ENCODE results near the gene DGKZ.

DGKZ gene

DNA sequence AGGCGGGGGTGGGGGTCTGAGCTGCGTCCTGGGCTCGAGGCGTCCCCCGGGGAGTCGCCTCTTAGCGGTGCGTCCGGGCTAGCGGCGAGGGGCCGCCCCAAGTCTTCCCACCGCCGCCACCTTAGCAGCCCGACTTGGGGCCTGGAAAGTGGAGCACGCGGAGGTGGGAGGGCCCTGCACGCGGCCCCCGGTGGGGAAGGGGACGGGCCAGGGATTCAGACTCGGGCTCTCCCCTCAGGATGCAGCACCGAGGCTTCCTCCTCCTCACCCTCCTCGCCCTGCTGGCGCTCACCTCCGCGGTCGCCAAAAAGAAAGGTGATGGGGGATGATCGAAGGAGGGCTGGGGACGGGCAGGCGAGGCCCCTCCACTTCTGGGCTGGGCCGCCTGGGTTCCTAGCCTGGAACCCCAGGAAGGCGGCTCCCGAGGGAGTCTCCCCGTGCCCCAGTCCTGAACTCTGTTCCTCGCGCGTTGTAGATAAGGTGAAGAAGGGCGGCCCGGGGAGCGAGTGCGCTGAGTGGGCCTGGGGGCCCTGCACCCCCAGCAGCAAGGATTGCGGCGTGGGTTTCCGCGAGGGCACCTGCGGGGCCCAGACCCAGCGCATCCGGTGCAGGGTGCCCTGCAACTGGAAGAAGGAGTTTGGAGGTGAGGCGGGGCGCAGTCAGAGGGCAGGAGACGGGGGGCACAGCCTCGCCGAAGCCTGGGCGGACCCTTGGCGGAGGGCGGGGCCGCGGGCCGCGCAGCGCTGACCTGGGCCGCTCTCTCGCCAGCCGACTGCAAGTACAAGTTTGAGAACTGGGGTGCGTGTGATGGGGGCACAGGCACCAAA, 34.8 kb downstream of the DGKZ start:
- DNase-seq = no peak

DNA sequence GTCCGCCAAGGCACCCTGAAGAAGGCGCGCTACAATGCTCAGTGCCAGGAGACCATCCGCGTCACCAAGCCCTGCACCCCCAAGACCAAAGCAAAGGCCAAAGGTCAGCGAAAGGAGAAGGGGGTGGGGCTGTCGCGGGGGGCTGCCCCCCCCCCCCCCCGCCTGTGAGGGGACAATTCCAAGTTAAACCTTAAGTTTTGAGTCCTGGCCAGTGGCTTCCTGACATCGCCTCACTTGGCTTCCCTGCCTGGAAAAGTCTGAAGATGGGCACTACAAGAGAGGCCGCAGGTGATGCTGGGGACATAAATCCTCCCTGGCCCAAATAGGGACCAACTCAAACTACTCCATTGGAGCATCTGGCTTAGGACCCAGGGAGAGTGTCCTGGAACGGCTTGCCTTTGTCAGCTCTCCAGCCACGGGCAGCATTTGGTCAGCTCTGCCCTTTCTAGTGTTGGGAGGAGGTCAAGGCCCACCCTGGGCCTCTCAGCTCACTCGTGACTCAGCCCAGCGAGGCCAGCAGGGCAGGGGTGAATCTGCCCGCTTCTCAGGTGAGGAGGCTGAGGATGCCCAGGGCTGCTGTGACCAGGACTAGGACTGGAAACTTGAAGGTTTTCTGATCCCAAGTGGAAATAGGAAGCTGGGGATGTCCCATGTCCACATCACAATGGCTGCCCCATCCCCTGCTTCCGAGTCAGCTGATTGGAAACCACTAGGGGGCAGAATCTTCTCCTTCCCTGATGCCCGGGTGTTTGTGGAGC, 35.6 kb downstream of the DGKZ start:
- DNase-seq = no peak

DNA sequence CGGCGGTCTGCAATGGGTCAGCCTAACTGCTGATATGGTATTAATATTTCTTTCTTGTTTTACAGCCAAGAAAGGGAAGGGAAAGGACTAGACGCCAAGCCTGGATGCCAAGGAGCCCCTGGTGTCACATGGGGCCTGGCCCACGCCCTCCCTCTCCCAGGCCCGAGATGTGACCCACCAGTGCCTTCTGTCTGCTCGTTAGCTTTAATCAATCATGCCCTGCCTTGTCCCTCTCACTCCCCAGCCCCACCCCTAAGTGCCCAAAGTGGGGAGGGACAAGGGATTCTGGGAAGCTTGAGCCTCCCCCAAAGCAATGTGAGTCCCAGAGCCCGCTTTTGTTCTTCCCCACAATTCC, 36.1 kb downstream of the DGKZ start:
- DNase-seq = no peak

DNA sequence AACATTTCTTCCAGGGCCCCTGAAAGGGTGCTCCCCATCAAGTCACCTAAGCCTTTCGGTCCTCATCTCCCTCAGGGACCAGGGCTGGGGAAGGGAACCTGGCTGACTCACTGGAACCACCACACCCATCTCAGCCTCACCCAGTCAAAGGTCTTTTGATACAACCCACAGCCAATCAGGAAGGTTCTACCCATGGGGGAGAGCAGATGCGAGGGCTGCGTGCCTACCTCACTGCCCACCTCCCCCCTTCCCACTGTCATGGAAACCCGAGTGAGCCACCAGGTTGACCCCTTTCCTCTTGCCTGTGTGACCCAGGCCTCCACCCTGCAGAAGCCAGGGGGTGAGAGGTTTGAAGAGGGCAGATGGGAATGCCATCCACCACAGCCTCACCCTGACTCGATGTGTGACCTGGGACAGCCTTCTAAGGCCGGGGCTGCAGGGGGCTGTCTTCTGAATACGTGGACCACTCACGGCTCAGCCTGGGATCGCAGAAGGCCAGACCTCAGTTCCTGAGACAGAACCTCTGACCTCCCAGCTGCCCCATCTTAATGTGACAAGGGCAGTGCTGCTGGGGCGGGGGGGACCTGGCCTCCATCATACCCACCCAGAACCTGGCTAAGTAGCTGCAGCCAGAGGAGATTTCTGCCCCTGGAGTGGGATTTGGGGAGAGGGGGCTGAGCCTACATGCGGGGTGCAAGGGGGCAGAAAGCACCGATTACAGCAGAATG, 36.9 kb downstream of the DGKZ start:
- DNase-seq = no peak

DNA sequence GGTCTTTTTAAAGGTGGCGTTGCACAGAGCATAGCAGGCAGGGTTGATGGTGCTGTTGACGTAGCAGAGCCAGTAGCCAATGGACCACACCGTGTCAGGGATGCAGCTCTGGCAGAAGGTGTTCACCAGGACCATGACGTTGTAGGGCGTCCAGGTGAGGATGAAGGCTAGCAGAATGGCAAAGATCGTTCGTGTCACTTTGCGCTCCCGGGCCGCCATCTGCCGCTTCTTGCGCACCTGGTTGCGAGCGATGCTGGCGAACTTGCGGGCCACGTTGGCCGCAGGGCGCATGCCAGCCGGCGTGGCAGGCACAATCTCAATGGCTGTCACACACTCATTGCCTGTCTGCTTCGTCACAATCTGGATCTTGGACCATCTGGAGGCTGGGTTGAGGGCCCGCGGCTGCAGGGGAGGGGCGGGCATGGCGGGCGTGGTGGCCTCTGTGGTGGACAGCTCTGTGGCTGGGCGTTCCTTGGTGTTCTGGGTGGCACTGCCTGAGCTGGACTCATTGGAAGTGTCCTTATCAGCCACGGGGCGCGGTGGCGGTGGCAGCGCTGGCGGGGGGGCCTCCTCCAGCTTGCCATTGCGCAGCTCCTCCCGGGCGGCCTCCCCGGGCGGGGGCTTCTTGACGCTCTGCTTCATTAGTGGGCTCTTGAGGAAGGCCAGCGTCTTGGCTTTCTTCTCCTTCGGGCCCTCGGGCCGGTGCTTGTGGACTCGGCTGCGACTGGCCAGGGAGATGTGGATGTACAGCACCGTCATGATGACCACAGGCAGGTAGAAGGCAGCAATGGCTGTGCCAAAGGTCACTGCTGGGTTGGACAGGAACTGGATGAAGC, 38.1 kb downstream of the DGKZ start:
- no peak for DNase-seq

DNA sequence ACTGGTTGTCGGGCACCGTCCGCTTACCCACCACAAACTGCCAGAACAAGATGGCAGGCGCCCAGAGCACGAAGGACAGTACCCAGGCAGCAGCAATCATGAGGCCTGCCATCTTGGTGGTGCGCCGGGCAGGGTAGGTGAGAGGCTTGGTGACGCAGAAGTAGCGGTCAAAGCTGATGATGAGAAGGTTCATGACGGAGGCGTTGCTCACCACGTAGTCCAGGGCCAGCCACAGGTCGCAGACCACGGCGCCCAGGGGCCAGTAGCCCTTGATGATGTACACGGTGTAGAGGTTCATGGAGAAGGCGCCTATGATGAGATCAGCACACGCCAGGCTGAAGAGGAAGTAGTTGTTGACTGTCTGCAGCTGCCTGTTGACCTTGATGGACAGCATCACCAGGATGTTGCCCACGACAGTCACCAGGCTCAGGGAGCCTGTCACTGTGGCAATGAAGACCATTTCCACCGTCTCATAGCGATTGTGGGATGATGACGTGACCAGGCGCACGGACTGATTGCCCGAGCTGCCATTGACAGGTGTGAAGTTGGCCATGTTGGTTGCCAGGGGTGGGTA, 38.8 kb downstream of the DGKZ start:
- DNase-seq = no peak

DNA sequence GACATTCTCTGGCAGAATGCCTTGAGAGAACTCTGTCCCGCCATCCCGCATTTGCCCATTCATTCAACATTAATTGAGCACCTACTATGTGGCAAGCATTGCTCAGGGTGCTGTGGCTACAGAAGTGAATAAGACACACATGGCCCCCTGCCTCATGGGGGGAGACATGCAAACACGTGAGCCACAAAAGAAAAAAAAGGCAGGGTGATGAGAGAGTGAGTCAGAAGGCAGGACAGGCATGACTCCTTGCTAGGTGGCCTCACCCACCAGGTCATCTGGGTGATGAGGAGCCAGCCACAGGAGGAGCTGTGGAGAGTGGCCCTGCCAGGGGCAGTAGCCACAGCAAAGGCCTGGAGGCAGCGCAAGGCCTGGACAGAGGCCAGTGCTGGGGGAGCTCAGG, 39.4 kb downstream of the DGKZ start:
- DNase-seq = no peak

DNA sequence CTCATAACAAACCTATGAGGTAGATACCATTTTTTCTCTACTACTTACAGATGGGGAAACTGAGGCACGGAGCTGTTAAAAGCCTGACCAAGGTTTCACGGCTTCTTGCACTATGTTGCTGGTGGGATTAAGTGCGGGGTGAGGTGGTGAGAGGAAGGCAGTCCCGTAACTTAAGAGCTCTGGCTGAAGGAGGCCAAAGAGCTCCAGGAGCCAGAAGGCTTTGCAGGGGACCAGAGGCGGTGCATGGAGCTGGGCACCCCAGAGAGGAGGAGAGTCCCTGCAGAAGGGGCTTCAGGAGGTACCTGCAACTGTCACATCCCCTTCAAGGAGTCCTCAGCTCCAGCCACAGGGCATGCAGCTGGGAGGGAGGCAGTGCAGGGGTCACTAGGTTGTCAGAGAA, 40.2 kb downstream of the DGKZ start:
- no peak for DNase-seq

DNA sequence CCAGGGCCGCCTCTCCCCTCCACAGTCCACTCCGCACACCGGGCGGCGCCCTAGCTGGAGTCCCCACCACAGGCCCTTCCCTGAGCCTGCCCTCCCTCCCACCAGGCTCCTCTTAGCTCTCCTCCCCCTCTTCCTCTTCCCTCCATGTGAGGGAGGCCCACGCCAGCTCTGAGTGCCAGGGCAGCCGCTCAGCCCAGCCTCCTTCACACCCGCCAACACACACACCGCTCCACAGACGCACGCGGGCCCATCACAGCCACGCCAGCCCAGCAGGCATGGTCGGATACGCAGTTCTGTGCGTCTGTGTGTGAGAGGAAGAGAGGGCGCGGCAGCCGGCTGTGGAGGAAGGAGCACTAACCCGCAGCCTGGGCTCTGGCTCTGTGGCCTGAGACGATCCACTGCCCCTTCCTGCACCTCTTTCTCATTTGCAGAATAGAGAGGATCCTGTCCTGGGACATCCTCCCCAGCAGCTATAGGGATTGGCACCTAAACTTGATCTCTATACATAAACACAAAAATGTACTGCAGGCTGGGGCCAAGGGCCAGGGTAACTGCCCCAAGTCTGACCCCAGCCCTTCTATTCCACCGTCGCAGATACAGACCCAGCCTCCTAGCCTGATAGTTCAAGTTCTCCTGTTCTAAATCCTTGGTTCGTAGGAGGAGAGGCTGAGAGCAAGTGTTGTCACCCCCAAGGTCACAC, 40.8 kb downstream of the DGKZ start:
- no peak for DNase-seq

DNA sequence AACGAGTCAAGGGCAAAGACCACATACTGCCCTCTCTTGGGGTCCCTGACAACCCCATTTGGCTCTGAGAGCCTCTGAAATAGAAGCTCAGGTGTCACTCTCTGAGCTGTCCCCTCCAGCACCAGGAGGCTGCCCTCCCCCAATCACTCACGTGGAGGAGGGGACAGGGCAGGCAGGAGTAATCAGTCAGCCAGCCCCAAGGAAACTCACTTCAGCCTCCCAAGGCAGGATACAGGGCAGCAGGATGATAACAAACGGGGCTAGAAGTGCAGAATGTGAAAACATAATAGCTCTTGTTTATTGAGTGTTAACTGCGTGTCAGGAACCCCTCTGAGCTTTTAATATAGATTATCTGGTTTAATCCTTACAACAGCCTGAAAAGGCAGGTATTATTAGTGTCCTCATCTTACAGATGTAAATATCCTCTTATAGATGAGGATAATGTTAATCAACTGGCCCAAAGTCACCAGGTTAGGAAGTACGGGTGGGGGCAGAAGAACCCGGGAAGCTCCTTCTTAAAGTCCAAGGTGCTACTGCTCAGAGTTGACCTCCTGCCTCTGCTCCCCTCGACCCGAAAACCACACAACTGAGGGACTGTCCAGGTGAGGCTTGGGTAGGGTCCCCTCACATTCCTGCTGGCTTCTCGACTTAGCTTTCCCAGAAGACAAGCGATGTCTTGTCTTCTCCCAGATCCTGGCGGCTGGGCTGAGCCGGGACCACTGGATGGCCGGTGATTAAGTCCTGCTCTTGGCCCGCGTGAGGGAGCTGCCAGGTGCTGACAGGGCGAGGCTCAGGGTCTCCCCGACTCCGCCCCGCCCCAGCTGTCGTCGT, 41.6 kb downstream of the DGKZ start:
- no peak for DNase-seq

DNA sequence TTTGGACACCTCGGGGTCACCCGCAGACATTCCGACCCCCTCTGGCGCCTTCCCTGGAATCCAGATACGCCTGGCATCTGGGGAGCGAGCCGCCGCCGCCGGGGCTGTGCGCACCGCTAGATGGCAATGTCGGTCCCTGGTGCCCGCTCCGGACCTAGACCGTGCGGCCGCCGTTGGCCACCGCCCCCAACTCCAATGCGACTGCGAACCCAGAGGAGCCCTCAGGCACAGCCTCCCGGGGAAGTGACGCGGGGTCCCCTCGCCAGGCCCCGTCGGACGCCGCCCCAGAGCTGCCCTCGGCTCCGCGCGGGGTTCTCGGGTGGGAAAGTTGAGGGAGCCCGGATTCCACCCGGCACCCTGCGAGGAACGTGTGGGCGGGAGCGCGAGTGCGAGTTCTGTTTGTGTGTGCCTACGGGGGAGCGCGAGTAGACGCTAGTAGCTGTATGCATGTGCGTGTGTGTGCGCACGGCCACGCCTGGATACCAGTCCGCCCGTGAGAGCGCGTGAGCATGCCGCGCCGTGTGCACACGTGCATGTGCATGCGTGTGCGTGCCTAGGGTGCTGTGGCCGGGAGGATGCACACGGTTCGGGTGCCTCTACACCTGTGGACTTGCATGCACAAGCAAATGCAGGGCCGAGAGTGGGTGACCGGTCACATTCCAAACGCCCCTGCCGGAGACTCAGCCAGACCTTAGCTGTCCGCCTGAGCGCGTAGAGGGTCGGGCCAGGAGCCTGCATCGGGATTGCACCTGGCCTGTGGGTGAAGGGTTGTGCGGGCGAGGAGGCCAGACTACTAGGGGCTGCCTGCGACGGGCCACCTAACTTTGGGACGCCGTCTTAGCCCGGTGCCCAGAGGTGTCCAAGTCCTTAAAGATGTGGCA, 42.4 kb downstream of the DGKZ start:
- DNase-seq = no peak

DNA sequence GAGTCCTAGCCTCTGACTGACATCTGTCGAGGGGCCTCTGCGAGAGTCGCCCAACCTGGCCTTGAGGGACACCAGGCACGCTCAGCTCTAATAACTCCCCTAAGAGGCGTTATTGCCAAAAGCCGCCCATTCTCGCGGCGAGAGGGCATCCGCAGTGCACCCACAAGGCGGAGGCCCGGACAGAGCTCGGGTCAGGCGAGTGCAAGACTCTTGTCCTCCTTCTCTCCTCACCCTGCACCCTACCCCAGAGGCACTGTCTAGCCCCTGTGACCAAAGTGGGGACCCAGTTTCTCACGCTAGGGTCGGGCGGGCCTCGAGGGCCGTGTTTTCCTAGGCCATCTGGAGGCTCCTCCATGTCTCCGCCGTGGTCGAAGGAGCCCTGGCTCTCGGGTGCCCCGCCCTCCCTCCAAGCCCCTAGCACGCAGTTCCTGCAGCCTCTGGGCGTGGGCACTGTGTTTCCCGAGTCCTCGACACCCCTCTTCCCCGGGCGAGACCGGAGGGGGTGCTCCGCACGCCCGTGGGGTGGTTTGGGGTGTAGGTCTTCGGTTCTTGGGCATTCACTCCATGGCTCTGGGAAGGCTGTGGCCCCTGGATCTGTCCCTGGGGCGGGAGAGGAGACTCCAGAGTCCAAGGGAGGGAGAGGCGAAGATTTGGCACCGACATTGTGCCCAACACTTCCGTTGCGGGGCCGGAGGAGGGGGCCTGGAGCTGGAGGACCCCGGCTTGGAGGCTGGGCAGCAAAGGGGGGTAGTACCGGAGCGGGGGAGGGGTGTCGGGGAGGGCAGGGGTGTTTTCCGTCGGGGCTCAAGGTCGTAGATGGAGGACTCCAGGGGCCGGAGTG, 43.3 kb downstream of the DGKZ start:
- DNase-seq = no peak

DNA sequence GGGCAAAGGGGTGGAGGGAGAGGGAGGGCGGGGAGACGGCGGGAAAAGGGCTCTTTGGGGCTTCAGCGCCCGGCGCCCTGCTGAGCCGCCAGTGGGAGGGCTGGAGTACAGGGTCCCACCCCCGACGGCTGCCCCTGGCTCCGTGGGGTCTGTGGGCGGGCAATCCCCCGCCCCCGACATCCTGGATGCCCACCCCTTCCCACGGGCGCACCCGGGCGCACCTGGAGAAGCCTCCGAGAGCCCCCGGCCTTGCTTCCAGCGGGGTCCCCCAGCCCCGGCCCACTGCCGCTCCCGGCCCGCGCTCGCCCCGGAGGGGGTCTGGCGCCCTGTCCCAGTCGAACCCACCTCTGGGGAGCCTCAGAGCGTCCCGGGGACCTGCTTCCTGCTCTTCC, 43.9 kb downstream of the DGKZ start:
- no peak for DNase-seq

DNA sequence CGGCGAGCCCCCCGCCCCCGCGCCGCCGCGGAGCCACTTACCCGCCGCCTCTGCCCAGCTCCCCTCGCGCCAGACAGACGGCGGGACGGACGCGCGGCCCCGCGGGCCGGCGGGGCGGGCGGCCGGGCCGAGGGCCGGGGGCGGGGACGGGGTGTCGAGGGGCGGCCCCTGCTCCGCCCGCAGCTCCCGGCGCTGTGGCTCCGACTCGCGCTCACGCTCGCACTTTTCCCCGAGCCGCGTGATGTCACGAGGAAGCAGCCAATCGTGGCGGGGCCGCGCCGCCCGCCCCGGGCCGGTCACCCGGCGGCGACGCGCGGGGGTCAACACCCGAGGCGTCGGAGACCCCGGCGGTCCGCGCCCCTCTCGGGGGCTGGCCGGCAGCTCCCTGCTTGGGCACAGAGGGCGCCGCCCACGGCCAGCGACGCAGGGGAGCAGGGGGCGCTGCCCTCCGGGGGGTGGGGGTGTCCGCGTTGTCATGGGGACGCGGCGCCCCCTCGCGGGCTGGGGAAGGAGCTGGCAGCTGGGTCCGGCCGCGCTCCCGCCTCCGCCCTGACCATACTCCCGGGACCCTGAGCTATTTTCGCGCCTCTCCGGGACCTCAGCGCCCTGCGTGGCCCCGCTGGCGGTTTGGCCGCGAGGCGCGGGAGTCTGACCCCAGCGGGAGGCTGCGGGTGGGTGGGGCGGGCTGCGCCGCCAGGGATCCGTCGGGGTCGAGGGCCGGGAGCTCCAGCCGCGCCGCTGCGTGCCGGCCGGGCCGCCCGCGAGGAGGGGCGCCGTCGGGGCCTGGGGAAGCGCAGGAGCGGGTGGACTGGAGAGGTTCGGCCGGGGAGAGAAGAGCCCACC, 44.5 kb downstream of the DGKZ start, which contains the start of gene CHRM4:
Gene CHRM4, minus strand, starts transcription at position 199 of the 843 bp plus-strand sequence. CDS start 5,219 bp downstream, outside the sequence.
- no peak for DNase-seq

DNA sequence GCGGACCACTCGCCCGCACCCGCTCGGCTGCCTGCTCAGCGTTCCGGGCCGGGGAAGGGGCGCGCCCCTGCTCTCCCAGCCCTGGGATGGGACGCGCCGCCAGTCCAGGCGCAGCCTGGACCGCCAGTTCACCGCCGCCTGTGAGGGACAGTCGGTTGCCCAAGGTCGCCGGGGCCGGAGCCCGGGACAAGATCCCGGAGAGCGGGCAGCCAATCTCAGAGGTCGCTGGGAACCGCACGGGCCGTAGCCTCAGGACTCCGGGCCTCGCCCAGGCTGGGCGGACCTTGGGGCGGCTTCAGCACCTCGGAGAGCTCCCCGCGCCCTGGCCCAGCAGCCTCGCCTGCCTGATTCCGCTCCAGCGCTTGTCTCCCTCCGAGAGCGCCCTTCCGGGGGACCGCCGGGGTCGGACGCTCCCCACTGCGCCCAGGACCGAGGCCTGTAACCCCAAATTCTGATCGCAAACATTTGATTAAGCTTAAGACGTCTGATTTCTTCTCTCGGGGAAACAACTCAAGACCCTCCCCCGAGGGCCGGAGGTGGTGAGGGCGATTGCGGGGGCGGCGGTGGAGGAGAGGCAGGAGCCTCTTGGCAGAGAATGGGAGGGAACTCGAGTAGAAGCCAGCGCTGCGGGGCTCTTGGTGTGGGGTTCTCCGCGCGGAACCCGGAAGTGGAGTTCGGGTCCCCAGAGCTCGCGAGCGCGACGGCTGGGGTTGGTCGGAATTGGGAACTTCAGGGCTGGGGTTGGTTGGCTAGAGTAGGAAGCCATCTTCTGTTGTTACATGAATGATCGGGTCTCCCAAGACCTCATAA, 45.4 kb downstream of the DGKZ start:
- DNase-seq = no peak

DNA sequence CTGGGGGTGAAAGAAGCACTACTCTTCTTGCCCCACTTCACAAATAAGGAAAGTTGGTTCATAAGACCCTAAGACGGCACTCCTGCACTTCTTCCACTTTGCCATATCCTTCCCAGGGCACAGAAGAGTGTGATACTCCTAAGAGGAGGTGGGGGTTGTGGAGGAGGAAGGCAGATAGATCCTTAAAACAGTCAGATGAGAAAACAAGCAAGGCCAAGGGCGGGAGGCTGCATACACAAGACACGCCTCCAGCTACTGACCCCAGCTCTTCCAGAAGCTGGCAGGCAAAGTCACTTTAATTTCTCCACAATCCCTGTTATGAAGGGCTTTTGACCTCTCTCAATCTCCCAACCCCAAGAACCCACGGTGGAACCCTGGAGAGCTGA, 46.0 kb downstream of the DGKZ start:
- no peak for DNase-seq

DNA sequence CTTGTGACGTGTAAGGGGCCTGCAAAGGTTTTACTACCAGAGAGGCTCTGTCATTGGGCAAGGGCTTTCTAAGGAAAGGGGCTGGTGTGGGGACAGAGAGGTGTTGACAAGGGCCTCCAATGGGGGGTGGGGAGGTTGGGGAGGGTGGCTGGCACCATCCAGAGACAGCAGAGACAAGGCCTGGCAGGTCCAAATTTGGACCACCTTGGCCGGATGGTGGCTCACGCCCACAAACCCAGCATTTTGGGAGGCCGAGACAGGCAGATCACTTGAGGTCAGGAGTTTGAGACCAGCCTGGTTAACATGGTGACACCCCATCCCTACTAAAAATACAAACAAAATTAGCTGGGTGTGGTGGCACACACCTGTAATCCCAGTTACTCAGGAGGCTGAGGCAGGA, 46.5 kb downstream of the DGKZ start:
- DNase-seq = no peak

Data from cortex of kidney (tissue), 1 donor.